ENCODE data around the gene PTN.

GRCh38 chr7:137289101-137289500 is 54.4 kb downstream of the PTN start:
- TF ChIP-seq CTCF (conservative IDR thresholded peaks at IDR 0.05) (no peak), EZH2 (IDR thresholded peaks at IDR 0.05; ENCODE audit: low read depth) (no peak)
